Suprapubic skin (tissue), 4 donors: ENCODE data around the gene FOXJ3.

Experiments
- CTCF ChIP-seq, 2 donors: fragments of 200-600 bp in 1 of 2; fragments of 450-650 bp in 1 of 2; sonication (generic) in 1 of 2; IDR thresholded peaks; one replicate each; pipeline ENCODE4 v1.5.1; 2016 to 2019; ENCODE audit warnings: antibody characterized with exemption in 2 of 2, mild to moderate bottlenecking in 1 of 2, moderate library complexity in 1 of 2
- POLR2A ChIP-seq, 2 donors: fragments of 450-650 bp; IDR thresholded peaks; one replicate each; pipeline ENCODE4 v1.6.1; 2017; ENCODE audit warnings: antibody characterized with exemption in 2 of 2, mild to moderate bottlenecking in 2 of 2, moderate library complexity in 2 of 2
- POLR2AphosphoS5 ChIP-seq, 3 donors: sonication (generic); formaldehyde crosslinking; IDR thresholded peaks; one replicate each; pipeline ENCODE4 v1.6.1; 2017; ENCODE audit warnings: antibody characterized with exemption in 3 of 3

GRCh38 chr1:42340901-42341300 is 5.9 kb upstream of the FOXJ3 start:
- no peak for TF ChIP-seq CTCF (IDR thresholded peaks at IDR 0.05)
- TF ChIP-seq POLR2A (IDR thresholded peaks at IDR 0.05) = no peak
- TF ChIP-seq POLR2AphosphoS5 (IDR thresholded peaks at IDR 0.05) = no peak
